Measurements from ENCODE around the gene FOXP2.

DNA sequence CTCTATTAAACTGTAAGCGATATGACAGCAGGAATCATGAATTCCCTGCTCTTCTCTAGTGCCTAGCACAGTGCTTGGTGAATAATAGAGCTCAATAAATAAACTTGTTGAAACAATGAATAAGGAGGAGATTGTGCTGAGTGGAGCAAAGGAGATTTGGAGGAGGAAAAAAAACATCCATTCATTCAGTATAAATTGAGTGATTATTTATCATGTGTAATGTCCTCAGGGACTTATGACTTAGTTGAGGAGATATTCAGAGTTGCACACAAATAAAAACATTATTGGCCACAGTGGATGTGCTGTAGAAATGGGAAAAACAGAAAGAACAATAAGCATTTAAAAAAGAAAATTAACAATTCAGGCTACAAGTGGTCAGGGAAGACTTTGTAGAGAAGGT lies 125.7 kb downstream of the FOXP2 start:
- TF ChIP-seq, protein P1, sequence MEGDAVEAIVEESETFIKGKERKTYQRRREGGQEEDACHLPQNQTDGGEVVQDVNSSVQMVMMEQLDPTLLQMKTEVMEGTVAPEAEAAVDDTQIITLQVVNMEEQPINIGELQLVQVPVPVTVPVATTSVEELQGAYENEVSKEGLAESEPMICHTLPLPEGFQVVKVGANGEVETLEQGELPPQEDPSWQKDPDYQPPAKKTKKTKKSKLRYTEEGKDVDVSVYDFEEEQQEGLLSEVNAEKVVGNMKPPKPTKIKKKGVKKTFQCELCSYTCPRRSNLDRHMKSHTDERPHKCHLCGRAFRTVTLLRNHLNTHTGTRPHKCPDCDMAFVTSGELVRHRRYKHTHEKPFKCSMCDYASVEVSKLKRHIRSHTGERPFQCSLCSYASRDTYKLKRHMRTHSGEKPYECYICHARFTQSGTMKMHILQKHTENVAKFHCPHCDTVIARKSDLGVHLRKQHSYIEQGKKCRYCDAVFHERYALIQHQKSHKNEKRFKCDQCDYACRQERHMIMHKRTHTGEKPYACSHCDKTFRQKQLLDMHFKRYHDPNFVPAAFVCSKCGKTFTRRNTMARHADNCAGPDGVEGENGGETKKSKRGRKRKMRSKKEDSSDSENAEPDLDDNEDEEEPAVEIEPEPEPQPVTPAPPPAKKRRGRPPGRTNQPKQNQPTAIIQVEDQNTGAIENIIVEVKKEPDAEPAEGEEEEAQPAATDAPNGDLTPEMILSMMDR (IDR thresholded peaks at IDR 0.05) = no peak
- no peak for TF ChIP-seq EZH2 (IDR thresholded peaks at IDR 0.05)
- no peak for TF ChIP-seq EZH2phosphoT487 (IDR thresholded peaks at IDR 0.05)
